NOMO-1 treated with DMSO at 0.1 percent for 48 hours (cell line): Measurements from ENCODE around the gene LPCAT2.

ENCODE experiments used
- DNase-seq: peaks from one replicate; lab custom pipeline; 2025; ENCODE audit not compliant: unreplicated experiment; lab: John Stamatoyannopoulos, UW

Gene LPCAT2

GRCh38 chr16:55552621-55553020, 43.7 kb downstream of the LPCAT2 start:
- DNase-seq = no peak

- DNase-seq = no peak
Measured at GRCh38 chr16:55555436-55555835, 46.6 kb downstream of the LPCAT2 start.

DNA sequence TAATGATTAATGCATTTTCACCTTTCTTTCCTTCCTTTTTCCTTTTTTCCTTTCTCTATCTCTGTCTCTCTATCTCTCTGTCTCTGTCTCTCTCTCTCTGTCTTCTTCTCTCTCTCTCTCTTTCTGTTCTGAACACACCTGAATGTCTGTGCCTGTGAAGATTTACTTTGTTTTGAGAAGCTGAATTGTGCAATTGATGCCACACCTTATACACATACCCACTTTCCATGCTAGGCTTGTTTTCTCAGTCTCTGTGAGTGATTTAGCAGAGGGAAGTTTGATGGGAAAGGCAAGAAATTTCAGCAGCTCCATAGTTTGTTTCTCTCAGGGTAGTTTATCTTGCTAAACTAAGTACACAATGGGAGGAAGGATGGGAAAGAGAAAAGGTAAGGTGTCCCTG, 48.3 kb downstream of the LPCAT2 start:
- no peak for DNase-seq

DNA sequence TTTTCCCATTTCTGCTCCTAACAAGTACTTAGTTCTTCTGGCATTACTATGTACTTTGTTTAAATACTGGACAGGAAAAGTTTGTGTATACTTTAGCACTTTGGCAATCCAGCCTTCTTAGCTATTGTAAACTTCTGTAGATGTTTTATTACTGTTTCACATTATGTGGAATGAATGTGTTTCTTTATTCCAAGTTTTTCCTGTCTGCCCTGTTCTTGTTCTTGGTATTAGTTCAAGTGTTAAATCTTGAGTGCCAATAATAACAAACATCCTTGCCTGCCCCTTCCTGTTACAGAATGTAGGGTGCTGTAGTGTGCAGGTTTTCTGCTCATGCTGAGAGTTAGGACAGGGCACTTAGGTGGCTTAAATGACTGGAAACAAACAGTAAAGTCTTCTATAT, 50.4 kb downstream of the LPCAT2 start:
- DNase-seq = no peak

DNA sequence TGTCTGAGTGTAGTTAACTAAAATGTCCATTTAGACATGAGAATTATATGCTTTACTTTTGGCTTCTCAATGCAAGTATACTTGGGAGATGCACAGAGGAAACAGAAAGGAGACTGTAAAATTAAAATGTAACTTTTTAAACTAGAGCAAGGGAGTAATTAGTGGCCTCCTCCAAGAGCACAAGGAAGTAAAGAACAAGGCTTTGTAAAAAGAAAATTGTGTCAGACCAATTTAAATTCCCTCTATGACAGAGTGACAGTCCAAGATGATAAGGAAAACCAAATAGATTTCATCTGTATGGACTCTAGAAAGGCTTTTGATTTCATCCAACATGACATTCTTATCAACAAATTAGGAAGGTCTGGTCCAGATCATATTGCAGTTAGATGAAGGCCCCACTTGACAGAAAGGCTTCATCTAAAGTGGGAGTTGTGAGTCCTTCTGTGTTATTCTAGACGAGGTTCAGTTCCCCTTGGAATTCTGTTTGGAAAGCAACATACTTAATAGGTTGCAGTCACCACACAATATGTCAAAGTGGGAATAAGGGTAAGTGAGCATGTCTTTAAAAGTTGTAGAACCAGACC, 51.2 kb downstream of the LPCAT2 start:
- no peak for DNase-seq

- no peak for DNase-seq
Measured at GRCh38 chr16:55561319-55561848, 52.5 kb downstream of the LPCAT2 start.

- no peak for DNase-seq
Measured at GRCh38 chr16:55562936-55563335, 54.1 kb downstream of the LPCAT2 start.

GRCh38 chr16:55563797-55564196, 54.9 kb downstream of the LPCAT2 start:
- no peak for DNase-seq

DNA sequence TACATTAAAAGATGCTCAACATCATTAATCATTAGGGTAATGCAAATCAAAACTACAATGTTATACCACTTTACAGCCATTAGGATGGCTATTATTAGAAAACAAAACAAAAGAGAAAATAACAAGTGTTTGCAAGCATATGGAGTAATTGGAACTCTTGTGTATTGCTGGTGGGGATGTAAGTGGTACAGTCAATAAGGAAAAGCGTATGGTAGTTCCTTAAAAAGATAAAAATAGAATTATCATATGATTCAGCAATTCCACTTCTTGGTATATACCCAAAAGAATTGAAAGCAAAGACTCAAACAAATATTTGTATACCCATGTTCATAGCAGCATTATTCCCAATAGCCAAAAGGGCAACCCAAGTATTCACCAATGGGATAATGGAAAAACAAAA, 56.2 kb downstream of the LPCAT2 start:
- no peak for DNase-seq

- no peak for DNase-seq
Measured at GRCh38 chr16:55566432-55567175, 57.7 kb downstream of the LPCAT2 start, which contains the start of gene CAPNS2. Gene CAPNS2, plus strand, starts transcription at chr16:55566684. Its CDS starts 73 bp downstream, at chr16:55566757.

GRCh38 chr16:55567382-55567781, 58.5 kb downstream of the LPCAT2 start:
- peak; percentile 33 for DNase-seq

DNA sequence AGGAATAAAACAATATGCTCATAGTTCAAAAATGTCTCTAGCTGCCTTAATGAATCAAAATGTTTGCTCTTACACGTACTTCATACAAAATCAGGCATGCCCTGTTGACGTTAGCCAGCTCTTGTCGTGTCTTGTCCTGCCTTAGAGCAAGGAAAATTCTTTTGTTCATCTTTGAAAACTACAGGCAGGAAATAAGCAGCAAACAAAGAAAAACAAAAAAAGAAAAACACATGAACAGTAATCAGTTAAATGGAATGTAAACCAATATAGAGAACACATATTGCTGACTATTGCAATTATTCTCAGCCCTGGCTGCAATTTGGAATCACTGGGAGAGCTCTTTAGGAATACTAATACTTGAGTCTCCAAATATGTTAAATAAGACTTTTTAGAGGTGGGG, 59.3 kb downstream of the LPCAT2 start:
- DNase-seq = no peak

DNA sequence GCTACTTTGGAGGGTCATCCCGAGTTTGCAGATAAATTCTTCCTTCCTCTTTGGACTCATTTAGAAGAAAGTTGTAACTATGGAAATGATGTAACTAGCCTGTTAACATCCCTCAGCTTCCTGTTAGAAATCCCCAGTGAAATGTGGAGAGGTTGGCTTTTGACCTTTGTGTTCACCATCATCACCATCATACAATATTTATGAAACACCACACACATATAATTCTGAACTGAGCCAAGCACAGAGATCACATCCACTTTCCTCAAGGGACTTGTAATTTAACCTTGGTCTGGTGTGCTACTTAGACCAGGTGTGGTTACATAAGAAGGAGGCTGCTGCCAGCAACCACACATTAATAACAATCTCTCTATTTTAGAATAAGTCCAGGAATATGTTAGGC, 60.2 kb downstream of the LPCAT2 start:
- DNase-seq = peak; percentile 26

GRCh38 chr16:55570159-55570558, 61.3 kb downstream of the LPCAT2 start:
- DNase-seq = no peak

DNA sequence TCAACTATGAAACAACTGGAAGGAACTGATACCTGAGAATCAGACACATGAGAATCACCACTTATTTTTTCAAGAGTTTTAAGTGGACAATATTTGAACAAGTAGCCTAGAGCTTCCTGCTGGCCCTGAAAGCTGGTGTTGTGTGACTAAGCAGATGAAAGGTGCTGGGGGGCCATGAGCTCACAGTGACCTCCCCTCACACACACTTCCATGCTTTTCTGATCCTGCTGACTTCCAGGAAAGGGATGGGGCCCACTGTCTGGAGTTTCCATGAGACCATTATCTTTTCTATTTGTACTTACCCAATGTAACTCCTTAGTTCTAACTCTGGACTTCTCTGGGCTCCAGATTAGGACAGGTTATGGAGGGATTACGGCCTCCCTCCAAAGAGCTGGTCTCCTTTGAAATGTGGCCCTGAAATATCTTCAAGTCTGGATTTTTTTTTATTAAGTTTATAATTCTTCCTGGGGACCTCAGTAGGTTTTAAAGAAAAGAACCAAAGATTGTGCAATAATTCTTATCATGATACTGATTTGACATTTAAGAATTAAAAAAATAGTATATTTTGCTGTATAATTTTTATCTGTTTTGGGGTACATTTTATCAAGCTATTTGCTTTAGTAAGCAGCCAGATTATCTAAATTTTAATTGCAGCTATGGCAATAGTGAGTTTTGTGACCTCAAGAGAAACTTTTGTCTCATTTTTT, 62.5 kb downstream of the LPCAT2 start:
- DNase-seq = no peak

- no peak for DNase-seq
Measured at GRCh38 chr16:55572439-55572838, 63.6 kb downstream of the LPCAT2 start.

DNA sequence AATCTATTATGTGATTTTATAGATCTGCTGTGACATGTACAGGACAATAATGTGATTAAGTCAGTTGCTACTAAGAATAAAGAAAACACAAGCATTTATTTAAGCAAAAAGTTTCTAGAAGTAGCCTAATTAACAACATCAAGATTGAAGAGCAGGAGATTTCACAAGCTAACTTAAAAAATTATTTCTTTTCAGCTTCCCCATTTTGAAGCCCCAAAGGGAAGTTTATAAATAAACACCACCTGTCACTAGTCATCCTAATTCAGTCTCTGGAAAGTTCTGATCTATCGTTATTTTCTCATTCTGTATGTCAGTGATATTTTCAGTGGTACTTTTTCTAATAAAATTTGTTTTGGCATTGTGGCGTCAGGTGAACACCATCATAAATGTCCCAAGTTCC, 65.9 kb downstream of the LPCAT2 start:
- DNase-seq = peak; percentile 74

DNA sequence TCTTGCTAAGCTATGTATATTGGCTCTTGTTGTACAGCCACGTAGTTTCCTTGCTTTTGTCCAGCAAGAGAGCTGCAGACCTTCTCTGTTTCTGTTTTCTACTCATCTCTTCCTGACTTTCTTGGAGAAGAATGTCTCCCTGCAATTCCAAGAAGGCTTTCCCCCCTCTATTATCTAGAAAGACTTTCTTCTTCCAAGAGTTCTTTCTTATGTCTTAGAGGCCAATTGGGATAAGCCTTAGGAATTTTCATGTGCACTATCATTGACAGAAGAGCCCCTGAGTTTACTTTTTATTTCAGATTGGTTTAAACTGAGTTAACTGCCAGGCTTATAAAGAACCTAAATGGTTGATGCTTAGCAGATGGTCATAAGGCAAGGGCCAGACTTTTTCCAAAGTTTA, 66.6 kb downstream of the LPCAT2 start:
- no peak for DNase-seq

- DNase-seq = no peak
Measured at GRCh38 chr16:55576384-55576783, 67.5 kb downstream of the LPCAT2 start.

DNA sequence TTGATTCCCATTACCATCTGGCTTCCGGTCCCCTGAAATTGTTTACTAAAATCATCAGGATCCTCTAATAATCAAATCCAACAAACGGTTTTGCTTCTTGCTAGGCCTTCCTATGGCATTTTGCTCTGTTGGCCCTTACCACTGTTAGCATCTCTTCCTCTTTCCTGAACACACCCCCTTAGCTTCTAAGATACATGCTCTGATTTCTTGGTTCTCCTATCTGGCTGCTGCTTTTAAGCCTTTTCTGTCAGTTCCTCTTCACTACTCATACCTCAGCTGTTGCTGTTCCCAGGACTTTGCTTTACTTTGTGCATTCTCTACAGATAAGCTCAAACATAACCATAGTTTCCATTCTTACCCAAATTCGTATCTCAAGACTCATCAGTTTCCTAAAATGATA, 69.0 kb downstream of the LPCAT2 start:
- DNase-seq = peak; percentile 77

- DNase-seq = no peak
Measured at GRCh38 chr16:55585631-55586030, 76.8 kb downstream of the LPCAT2 start.

- DNase-seq = no peak
Measured at GRCh38 chr16:55588799-55589198, 79.9 kb downstream of the LPCAT2 start.
